Daoy (cell line): ENCODE results near the gene STEAP3. TPM values are rescaled to one million over a fixed set of nuclear protein-coding genes. Genes with fewer than 3 reads are reported as not detected.

ENCODE experiments used
- DNase-seq: peaks from one replicate; pipeline ENCODE4 v3.0.0-alpha.2; 2015; ENCODE audit warnings: low read depth
- total RNA-seq: library from RNA; depleted of rRNA; stranded (reverse); fragments of >200 nt; shearing (Covaris generic); gene quantifications from 2 replicates; pipeline ENCODE4 v1.2.3, GENCODE V29; 2014

STEAP3 gene
- total RNA-seq, 1 experiment from 2014 or later, result 14.6 TPM

DNA sequence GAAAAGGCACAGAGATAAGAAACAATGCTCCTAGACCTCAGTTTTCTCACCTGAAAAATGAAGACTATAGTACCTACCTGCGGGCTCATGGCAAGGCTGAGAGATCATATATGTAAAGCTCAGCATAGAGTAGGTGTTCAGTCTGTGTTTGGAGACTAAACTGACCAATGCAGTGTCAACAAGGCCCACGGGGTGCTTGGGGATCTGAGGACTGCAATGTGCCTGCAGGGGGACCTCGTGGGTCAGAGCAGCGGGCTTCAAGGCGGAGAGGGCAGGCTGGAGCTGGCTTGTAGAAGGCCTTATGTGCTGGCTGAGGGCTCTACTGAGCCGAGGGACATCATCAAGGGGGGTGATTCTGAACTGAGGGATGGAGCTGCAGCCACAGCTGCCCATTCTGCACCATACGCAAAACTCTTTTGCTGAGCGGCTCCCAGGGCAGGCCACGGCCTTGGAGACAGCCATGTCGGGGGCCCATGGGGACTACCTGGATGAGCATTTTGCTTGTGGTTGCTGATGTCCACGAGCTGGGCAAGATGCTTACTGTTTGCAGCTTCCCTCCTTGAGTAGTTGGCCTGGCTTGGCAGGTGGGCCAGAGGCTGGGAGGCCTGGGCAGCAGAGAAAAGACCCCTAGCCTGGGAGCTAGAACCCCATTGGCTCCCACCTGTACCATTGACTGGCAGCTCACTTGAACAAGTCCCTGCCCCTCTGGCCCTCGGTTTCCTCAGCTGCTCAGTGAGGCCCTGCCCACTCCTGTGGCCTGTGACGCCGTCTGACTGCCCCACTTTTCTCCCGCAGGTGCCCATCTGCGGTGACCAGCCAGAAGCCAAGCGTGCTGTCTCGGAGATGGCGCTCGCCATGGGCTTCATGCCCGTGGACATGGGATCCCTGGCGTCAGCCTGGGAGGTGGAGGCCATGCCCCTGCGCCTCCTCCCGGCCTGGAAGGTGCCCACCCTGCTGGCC lies 23.5 kb downstream of the STEAP3 start:
- DNase-seq, result no peak

DNA sequence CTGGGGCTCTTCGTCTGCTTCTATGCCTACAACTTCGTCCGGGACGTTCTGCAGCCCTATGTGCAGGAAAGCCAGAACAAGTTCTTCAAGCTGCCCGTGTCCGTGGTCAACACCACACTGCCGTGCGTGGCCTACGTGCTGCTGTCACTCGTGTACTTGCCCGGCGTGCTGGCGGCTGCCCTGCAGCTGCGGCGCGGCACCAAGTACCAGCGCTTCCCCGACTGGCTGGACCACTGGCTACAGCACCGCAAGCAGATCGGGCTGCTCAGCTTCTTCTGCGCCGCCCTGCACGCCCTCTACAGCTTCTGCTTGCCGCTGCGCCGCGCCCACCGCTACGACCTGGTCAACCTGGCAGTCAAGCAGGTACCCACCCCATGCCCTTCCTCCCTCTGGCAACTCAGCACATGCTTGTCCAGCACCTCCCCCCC lies 24.2 kb downstream of the STEAP3 start:
- DNase-seq, result no peak

DNA sequence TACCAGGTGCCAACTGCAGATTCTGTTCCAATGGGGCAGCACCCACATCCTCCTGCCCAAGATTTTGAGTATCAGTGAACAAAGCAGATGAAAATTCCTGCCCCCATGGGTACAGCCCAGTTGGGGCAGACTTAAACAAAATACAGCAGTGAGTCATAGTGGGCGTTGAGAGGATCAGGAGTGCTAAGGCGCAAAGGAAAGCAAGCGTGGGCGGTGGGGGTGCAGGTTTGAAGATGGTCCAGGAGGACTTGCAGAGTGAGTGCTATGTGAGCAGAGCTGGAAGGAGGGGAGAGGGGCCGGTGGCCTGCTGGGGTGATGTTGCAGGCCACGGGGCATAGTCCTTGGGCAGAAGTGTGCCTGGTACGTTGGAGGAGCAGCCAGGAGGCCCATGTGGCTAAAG lies 24.7 kb downstream of the STEAP3 start:
- peak; percentile 80 for DNase-seq

- no peak for DNase-seq
Observed at GRCh38 chr2:119248751-119249150, 25.1 kb downstream of the STEAP3 start.

DNA sequence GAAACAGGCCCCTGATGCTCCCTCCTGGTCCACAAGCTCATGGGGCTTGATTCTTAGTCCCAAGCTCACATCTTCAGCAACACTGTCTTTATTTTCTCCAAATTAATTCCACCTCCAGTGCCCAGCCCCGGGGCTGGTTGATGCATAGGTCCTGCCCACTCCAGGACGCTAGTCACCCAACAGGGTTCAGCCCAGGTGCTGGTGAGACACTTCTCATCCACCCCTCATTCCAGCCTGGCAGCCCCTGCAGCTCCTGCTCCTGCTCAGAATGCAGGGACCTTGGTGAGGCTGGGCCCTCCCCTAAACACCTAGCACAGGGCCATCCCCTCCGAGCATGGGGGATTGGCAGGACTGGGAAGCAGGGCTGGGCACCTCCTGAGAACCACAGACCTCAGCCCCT lies 25.7 kb downstream of the STEAP3 start:
- DNase-seq, result no peak

- no peak for DNase-seq
Observed at GRCh38 chr2:119249855-119250717, 26.5 kb downstream of the STEAP3 start.

DNA sequence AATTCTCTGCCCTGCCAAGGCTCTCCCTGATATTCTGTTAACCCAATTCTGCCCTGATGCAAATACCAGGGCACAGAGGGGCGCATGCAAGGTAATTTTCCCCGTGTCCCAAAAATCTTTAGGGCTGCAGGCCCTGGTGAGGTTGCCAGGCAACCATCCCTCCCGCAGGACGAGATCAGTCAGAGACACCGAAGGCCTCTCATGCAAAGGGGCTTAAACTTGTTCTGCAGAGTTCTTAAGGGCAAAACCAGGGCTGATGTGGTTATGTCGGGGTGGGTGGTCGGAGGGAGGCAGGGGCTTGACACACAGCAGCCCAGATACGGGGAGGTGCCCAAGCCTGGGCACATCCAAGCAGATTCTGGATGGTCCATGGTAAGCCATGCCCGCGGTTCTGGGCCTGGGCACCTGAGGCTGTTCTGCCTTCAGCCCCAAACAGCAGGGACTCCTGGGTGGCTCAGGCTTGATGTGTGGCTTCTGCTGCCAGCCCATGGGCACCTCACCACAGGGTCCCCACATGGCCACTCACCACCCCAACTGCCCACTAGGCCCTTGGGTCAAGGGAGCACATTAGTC lies 27.2 kb downstream of the STEAP3 start:
- no peak for DNase-seq

GRCh38 chr2:119251652-119252051 lies 28.0 kb downstream of the STEAP3 start:
- DNase-seq, result no peak

DNA sequence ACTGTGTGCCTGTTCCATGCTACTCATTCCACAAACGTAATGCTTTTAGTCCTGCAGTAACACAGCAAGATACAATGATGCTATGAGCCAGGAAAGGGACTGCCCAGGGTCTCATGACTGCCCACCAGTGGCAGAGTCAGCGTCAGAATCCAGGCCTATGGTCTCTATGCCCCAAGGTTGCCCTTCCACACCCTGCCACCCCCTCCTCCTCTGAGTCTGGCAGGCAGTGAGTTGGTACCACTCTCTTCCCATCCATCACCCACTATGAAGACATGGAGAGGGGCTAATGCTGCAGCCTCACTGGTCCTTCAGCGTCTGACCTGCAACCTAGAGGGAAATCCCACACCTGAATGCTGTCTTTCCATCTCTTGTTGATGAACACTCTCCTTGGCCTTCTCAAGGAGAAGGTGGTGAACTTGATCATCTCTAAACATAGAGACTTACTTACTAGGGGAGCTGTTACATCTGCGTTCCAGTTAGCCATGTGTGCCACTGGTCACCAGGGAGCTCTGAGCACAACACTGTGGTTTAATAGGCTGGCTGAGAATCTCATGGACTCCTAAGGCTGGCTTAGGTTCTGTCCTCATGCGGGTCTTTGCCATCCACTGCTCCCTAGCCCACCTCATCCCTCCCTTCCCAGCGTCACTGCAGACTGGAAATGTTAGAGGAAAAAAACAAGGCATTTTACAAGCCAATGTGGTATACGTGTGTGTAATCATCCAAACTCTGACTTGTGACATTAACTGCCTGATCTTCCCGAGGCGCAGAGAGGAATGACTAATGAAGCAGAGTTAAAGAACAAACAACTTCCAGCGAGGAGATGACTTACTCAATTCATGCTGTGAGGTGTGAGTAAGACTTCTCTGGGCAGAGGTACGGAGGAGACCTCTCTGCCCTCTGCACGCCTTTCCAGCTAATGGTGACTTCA lies 28.8 kb downstream of the STEAP3 start:
- DNase-seq, result peak; percentile 92

GRCh38 chr2:119253114-119253702 lies 29.6 kb downstream of the STEAP3 start:
- DNase-seq, result no peak

DNA sequence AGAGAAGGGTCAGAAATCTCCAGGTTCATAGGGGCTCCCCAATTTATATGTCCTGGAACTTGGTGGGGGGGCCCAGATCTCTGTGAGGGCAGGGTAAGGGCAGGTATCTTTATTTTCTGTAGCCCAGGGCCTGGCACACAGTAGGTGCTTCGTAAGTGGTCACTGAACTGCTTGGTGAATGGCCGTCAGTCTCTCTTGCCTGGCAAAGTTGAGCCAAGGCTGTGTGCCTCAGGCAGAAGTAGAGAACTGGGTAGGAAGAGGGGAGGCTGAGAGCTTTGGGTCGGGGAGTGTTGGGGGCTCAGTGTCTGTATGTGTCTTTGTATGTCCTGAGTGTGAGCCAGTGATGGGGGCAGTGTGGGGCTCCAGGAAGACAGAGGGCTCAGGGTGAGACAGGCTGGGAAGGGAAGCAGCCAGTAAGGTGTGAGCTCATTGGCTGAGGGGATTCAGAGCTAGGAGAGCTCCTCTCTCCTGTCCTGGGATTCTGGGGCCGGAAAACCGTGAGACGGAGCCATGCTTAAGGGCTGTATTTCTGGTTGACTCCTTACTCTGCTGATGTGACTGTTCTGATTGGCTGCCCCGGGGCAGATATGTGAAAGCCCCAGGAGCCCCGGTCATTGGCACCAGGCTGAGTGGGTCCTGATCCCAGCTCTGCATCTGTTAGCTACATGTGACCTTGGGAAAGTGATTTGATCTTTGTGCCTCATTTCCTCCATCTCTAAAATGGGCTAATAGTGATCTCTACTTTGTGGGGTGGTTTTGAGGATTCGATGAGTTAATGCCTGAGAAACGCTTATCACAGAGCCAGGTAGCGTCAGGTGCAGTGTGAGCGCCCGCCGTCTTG lies 30.3 kb downstream of the STEAP3 start:
- no peak for DNase-seq

GRCh38 chr2:119254601-119255080 lies 31.0 kb downstream of the STEAP3 start:
- no peak for DNase-seq

DNA sequence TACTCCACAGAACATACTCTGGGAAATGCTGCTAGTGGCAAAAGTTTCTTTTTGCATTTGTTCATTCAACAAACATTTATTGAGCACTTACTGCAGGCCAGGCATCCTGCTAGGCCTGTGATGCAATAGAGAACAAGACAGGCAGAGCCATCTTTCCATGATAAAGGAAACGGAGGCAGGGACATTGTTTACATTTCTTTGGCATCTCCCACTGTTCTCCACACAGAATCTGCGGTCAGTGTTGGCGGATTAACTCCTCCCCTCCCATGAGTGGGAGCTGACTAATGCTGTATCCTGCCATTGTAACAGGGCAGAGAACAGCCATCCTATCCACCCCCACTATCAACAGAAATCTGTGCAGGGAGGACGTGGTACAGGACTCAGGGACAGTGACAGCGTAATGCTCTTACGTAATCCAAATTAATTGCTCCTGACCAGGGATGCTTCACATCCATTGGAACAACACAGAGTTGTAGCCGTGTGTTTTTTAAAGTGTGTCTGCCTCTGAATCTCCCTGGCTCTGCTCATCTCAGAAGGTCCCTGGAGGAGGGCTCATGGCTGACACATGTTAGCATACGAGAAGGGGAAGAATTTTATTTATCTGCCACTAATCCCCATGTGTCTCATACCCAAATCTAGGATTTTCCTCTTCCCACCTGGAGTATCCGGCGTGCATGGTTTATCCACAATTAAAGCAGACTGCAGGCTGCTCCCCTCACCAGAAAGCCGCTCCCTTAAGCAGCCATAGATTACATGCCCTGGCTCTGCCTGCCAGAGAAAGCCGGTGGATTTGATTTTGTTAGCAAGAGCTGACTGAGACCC lies 32.3 kb downstream of the STEAP3 start:
- DNase-seq, result peak; percentile 88

GRCh38 chr2:119256582-119256921 lies 32.9 kb downstream of the STEAP3 start:
- no peak for DNase-seq

DNA sequence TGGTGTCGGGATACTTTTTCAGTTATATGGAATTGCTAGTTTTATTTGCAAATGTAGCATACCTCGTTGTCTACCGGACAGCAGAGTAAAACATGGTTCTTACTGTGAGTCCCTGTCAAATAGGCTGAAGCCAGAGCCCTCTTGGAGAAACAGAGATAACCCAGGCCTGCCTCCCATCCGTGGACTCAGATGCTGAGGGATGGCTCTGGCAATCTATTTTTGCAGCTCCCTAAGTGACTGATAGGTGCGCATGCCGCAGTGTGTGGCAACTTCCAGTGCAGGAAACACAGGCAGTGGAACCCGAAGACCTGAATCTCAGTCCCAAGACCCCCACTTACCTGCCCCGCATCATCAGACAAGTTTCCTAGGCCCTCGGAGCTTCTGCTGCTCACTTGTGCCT lies 33.6 kb downstream of the STEAP3 start:
- DNase-seq, result no peak

DNA sequence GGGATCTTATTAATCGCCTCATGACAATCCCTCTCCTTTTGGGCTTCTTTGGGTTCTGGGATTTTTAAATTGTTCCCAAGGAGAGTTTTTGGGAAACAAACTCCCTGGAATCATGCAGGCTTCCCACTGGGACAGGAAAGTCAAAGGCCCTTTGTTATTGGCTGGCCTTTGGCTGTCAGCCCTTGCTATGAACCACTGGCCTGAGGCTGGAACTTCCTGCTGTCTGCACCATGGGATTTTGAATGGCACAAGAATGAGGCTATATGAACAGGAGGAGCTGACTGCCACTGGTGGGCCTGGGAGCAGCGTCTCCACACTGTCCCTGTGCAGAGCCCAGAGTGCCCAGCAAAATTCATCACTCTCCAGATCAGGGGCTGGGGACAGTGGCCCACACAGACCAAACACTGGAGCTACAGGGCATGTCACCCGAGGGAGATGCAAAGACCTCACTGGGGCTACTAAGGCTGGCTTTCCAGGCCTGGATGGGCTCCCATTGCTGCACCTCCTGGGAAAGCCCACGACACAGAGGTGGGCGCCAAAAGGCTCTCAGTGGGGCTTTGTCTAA lies 35.7 kb downstream of the STEAP3 start:
- no peak for DNase-seq

- DNase-seq, result no peak
Observed at GRCh38 chr2:119260646-119261492, 37.2 kb downstream of the STEAP3 start.
